Measurements from ENCODE around the gene TGM2. TPM values are rescaled to one million over a fixed set of nuclear protein-coding genes. Genes with fewer than 3 reads are reported as not detected.

TGM2 gene
- total RNA-seq, 2 donors from 2014 or later, result 442 to 500 TPM

DNA sequence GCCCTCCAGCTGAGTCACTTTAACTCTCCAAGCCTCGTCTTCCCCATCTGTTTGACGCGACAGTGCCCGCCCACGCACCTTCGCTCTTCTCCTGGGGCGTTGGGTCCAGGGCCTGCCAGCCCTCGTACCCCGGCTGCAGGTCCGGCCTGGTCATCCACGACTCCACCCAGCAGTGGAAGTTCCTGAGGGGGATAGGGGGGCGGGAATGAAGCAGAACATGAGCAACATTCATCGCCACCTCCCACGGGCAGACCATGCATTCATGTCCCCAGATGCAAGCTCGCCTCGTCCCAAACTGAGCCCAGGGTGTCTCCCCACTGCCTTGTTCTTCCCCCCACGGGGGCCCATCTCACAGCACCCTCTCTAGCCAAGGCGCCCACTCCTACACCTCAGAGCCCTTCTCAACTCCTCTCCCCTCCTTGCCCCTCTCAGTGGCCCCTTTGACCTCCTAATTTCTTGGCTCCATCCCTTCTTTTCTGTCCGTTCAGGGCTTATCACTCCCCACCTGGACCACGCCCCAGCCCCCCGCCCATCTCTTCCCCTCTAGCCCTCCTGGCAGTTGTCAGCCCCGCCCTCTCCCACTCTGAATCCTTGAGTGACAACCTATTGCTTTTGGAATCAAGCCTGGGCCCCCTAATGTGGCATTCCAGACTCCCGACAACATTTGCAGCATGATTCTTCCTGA is 23.7 kb downstream of the TGM2 start:
- intact Hi-C loops (cut with DNase I), result loop anchor here in 1 of 2 donors (10.0 kb wide), 1 partner anchor 67 kb away; no protein-coding TSS in a partner anchor
- peak; percentile 62 for DNase-seq (ENCODE audit: low spot score)

DNA sequence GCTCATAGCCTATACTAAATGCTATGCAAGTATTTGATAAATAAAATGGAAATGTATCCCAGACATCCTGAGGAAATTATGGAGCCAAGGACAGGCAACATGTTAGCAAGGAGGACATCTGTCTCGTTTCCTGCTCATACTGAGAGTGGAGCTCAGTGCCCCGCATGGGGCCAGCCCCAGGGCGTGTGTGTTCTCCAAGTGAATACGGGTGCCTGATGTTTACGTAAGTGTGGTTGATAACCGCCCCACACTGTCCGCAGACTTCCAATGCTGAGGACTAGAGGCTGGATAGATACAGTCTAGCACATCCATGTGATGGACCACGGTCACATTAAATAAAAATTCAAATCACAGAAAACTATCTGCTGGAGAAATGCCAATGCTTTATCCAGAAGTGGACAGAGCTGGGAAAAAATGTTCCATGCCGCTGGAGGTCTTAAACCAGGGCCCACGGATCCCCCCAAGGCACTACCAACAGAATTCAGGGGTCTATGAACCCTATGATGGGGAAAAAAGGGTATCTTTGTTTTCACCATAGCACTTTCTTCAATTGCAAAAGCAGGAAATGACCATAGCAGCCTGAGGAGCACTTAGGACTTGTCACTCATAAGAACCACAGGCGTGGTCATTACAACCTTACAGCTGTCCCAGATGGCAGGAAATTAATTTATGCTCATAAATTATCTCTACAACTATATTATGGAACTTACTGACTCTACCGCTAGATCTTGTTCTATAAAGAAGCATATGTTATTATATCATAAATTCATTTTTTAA is 24.9 kb downstream of the TGM2 start:
- intact Hi-C loops (cut with DNase I), result loop anchor here in 1 of 2 donors (10.0 kb wide), 1 partner anchor 65 kb away; no protein-coding TSS in a partner anchor
- DNase-seq (ENCODE audit: low spot score), result peak; percentile 71

DNA sequence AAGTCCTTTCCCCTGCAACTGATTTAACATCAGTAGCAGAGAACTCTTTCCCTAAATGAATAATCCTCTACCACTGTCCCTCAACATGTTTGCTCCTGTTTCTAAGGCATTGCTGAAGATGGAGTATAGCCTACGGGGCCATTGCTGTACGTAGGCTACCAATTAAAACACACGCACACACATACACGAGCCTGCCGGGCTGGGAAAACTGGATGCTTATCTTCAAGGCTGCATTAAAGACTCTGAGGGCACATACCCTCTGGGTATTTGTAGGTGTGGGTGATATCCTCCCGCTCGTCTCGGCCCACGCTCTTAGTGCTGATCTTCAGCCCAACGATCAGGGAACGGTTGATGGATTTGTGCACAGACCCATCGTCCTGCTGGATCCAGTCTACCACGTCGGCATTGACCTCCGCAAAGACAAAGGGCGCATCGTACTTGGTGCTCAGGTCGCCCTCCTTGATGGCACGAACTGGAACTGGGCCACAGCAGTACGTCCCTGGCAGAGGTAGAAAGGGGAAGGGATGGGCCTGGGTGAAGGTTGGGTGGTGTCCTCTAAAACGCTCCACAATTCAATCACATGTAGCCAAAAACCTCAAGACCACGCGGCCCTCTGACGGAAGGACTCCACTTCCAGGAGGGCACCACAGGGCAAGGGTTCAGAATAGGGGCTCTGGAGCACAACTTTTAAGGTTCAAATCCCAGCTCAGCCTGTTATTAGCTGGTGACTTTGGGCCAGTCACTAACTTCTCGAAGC is 25.7 kb downstream of the TGM2 start:
- intact Hi-C loops (cut with DNase I), result no loop called here
- DNase-seq (ENCODE audit: low spot score), result peak; percentile 64

DNA sequence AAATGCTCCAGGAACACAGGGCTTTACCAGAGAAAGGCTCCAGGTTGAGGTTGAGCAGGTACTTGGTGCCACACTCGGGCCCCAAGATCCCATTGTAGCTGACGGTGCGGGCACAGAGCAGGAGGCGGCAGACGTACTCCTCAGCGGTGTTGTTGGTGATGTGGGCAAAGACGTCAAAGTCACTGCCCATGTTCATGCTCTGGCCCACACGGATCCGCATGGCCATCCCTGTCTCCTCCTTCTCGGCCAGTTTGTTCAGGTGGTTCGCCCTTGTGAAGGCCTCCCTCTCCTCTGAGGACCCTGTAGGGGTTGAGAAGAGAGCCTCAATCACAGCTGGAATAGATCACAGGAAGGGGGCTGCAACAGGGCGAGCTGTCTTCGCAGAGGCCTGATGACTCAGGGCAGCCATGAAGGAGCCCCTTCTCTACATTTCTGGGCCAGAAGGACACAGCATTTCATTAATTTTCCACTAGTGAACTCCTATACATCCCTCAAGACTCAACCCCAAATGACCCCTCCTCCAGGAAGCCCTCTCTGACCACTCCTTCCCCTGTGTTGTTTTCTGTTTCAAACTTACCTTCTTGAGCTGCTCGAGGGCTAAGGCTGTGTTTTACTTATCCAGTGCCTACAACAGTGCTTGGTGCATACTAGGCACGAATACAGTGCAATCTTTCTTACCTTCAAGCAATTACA is 26.8 kb downstream of the TGM2 start:
- peak; percentile 68 for DNase-seq (ENCODE audit: low spot score)
- intact Hi-C loops (cut with DNase I), result no loop called here

DNA sequence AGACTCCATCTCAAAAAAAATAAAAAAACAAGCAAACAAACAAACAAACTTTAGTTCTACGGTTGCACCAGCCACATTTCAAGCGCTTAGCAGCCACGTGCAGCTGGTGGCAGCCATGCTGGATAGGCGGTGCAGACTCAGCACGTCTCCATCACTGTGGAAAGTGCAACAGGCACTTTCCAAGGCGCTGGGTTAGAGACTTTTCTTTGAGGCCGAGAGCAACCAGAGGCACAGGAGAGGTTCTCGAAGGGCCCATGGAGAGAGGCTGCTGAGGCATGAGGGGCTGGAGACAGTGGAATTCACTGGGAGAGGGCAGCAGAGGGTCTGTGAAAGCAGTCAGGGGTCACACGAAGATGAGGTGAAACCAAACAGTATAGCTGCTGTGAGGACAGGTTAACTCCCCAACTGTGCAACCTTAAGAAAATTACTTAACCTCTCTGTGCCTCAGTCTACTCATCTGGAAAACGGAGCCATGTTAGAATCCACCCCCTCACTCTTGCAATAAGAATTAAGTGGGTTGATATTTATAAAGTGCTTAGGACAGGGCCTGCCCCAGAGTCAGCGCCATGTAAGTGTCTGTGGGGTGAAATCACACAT is 27.5 kb downstream of the TGM2 start:
- no peak for DNase-seq (ENCODE audit: low spot score)
- intact Hi-C loops (cut with DNase I), result no loop called here

DNA sequence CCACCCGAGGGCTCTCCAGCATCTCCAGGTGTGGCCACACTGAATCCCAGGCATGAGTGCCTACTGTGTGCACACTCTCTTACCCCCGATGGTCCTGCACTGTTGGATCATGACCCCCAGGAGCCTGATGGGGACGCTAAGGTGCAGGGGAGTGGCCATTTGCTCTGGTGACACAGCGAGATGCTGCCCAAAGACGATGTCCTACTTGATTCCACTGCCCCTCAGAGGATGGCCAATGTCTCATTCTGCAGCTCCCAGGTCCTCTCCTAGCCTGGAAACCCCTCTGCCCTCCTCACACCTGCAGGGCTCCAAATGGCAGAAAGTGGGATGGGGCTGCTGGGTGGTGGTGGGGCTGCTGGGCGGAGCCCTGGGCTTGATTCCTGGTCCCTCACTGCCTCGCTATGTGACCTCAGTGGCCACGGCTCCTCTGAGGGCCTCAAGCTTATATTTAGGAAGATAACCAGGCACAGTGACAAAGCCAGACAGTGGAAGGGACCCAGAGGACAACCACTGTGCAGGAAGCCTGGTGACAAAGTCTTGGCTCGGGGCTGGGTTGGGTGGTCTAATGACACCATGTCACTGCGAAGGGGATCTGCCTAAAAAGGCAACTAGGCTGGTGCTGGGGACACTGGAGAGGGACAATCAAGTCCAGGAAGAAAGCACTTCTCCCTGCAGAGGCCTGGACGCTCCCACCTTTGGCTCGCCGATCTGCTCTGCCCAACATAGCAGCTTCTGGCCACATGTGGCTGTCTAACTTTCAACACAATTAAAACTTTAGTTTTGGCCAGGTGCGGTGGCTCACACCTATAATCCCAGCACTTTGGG is 28.4 kb downstream of the TGM2 start:
- peak; percentile 60 for DNase-seq (ENCODE audit: low spot score)
- intact Hi-C loops (cut with DNase I), result no loop called here

DNA sequence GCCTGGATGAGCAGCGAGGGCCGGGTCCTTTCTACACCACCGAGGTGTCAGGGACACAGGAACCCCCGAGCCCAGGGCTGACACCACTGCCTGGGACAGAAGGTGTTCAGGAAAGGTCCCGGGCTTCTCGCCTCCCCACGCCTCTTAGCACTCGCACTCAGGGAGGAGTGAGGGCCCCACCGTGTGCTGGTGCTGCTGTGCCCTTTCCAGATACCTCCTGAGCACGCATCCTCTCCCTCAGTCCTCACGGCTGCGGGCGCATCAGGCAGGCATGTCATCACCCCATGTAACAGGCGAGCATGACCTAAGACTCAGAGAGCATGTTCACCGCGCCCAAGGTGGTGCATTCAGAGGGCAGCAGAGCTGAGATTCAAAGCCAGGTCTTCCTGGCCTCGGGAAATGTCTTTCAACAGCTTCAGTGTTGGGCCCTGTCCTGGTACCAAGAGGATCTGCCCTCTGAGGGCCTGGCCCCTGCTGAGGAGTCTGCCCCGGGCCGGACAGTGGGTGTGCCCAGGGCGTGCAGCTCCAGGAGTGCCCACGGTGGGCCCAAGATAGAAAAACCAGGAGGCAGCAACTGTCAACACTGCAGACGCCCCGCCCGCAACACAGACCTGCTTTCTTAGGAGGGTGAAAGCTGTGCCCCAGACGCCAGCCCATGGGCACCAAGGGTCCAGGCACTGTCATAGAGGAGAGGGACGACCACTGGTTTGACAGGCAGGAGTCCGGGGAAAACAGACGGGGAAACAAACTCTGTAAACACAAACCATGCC is 29.2 kb downstream of the TGM2 start:
- intact Hi-C loops (cut with DNase I), result no loop called here
- peak; percentile 81 for DNase-seq (ENCODE audit: low spot score)

DNA sequence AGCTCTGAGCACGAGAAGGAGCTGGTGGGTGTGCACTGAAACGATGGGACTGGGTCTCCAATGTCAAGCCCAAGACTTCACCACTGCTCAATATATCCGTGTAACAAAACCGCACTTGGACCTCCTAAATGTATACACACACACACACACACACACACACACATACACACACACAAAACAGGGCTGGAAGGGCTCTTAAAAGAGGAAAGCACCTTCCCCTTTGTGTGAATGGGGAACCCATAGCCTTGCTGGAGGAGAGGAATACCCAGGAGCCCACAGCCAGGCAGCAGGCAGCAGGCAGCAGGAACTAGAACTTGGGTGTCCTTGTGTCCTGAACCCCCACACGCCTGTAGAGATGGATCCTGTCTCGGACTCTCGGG is 29.8 kb downstream of the TGM2 start:
- intact Hi-C loops (cut with DNase I), result no loop called here
- no peak for DNase-seq (ENCODE audit: low spot score)

DNA sequence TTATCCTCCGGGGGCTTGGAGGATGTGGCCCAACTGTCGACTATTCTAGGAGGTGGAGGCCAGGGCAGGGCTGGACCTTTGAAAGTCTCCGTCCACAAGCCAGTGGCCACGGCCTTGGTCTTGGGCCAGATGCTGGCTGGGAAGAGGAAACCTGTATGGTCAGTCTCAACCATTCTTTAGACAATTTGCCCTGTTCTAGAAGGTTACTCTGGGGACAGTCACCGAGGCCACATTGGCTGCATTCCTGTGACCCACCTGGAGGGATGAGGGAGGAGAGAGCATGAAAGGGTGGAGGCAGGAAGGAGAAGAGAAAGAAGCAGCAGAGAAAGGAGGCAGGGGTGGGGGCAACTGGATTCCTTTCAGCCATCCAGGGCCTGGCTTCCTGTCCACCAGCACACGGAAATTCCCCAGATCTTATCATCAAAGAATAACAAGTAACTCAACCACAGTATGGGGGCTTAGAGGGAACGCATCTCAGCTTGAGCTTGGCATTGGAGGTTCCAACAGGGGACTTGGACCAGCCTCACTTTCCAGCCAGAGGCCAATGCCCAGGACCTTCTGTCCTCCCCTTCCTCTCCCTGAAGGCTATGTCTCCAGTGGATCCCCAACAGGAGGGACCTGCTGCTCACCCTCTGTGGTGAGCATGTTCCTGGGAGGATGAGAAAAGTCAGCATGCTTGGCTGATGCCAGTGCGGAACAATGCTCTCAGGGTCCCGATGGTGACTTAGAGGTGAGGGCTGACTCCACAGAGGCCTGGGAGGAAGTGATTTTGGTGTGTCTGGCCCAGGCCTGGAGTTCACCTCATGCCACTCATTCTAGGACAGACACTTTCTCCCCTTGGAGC is 30.4 kb downstream of the TGM2 start:
- DNase-seq (ENCODE audit: low spot score), result peak; percentile 76
- intact Hi-C loops (cut with DNase I), result no loop called here

DNA sequence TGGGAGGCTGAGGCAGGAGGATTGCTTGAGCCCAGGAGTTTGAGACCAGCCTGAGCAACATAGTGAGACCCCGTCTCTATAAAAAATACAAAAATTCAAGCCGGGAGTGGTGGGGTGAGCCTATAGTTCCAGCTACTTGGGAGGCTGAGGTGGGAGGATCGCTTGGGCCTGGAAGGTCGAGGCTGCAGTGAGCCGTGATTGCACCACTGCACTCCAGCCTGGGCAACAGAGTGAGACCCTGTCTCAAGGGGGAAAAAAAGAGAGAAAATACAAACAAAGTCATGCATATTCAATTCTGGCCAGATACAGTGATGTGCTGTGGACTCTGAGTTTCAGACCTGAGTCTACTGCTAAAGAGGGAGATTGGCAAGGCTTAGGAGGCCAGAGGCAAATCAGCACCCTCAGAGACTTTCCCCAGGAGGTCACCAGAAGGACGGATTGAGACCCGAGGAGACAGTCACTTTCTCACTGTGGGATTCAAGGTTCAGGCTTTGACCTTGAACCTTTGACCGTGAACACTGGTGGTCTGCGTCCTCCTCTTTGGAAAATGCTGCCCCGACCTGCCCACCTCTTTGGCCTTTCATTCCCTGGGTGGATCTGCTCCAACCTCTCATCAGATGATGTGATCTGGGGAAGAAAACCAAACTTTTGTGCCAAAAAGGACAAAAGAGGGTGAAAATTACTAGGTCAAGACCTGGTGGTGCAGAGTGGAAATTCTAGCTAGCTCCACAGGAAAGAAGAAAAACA is 31.2 kb downstream of the TGM2 start:
- intact Hi-C loops (cut with DNase I), result no loop called here
- DNase-seq (ENCODE audit: low spot score), result peak; percentile 58

DNA sequence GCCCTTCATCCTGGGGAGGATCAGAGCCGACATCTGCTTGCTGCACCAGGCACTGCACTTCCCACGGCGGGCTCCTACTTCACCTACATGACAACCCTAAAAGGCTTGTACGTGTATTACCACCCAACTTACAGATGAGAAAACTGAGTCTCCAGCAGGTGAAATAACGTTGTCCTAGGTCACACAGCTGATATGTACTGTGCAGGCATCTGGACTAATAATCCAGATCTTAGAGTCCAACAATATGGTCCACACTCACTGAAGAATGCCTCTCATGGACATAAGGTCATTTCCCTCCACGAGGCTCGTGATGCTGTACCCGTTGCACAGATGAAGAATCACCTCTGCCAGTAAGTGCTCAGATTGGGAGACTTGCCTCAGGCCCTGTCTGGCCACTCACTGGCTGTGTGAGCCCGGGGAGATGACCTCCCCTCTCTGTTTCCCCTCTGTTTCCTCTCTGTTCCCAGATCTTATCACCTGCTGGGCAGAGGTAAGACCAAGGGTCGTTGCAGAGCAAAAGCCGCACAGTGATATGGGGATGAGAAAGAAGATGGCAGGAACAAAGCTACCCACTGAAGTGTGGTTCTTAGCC is 32.1 kb downstream of the TGM2 start:
- intact Hi-C loops (cut with DNase I), result no loop called here
- no peak for DNase-seq (ENCODE audit: low spot score)

DNA sequence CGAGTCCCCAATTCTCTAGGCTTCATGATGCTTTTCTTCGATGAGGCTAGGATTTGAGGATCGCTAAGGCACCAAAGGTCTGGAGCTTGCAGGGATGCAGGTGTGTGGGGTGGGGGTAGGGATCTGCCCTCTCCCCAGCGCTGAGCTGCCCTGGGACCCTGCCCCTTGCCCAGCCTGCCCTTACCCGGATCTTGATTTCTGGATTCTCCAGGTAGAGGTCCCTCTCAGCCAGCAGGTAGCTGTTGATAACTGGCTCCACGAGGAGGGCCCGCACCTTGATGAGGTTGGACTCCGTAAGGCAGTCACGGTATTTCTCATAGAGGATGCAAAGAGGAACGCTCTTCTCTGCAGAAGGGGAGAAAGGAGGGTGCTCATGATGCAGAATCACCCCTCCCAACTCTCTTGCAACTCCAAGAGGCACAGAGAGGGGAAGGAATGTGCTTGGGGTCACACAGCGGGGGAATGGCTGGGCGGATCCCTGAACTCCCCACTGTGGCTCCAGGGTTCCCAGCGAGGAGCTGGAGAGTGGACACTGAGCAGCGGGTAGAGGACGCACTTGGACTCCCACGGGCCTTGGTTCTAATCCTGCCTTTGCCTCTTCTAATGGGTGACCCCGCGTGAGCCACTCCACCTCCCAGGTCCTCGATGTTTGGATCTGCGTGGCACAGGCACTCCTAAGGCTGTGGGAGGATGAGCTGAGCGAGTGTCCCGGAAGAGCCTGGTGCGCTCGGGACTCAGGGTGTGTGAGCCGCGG is 32.7 kb downstream of the TGM2 start:
- peak; percentile 58 for DNase-seq (ENCODE audit: low spot score)

DNA sequence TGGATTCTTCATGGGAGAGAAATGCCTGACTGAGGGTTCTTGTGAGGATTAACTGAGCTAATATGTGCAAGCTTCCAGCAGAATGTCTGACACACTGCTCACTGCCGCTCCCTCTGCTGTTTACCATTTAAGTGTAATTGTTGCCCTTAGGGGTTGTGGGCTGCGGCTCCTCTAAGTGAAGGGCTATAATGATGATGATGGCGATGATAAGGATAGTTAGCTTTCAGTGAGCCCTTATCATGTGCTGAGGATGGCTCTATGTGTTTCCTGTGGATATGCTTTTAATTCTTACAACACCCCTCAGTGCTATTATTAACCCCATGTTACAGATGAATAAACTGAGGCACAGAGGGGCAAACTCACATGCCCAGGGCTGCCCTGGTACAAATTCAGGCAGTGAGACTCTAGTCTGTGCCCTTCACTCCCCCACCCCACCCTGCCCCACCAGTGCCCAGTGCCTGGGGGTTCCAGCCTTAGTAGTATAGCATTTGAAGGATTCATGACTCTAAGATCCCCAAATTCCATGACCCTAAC is 33.4 kb downstream of the TGM2 start:
- DNase-seq (ENCODE audit: low spot score), result no peak
- intact Hi-C loops (cut with DNase I), result no loop called here

More for the DNA sequence above, 32.7 kb downstream of the TGM2 start:
- intact Hi-C loops (cut with DNase I), result no loop called here

DNA sequence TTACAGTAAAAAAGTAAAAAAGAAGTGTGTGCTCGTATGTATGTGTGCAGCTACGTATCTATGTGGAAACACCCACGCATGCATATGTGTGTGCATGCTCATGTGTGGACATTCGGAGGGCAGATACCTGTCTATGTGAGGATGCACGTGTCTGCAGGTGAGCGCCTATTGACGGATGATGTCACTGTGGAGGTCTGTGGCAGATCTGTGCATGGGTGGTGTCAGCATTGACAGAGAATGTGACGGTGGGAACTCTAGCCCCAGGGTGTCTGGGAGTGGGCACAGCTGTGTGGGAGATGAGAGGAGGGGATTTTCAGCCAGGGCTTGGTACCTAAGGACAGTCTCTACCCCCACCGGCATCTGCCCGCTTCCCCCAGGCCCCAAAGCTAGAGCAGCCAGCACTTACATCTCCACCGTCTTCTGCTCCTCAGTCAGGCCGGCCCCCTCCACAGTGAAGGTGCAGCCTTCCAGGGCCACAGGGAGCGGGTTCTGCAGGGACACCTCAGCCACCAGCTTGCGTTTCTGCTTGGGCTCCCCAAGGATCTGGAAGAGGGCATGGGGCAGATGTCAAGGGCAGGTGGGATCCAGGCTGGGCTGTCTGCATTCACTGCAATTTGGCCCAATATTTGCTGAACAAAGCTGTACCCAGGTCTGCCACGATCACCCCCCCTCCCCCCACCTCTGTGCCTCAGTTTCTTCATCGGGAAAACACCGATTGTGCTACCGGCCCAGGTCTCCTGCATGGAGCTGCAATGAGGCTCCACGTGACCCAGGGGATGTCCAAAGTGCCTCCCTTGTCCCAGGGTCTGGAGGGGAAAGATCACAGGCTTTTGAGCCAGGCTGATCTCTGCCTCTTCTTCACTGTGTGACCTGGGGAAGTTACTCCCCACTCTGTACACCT is 34.1 kb downstream of the TGM2 start:
- DNase-seq (ENCODE audit: low spot score), result peak; percentile 54
- intact Hi-C loops (cut with DNase I), result no loop called here

Data from posterior vena cava (tissue), 2 donors.